Epithelial cell of proximal tubule (primary cell): ENCODE measurements around the gene SCYGR1. TPM values are rescaled to one million over a fixed set of nuclear protein-coding genes. Genes with fewer than 3 reads are reported as not detected.
"Not testable (repeated sequence)": the region's sequence is repeated elsewhere in the genome, so short reads cannot be mapped to it uniquely, and the experiment has no call there.

Experiments
- DNase-seq: peaks from one replicate; pipeline ENCODE4 v3.0.0-alpha.2; 2011; ENCODE audit warnings: low read depth
- H3K4me3 ChIP-seq: 2 replicates; pipeline ENCODE4 v1.5.1; 2011; ENCODE audit warnings: low read depth, mild to moderate bottlenecking, low read length
- CTCF ChIP-seq: conservative IDR thresholded peaks from 2 replicates; pipeline ENCODE4 v1.5.1; 2012; ENCODE audit warnings: low read depth, mild to moderate bottlenecking, low read length
- total RNA-seq: library from RNA; depleted of rRNA; stranded (reverse); fragments of >200 nt; gene quantifications from 2 replicates; pipeline ENCODE4 v1.2.3, GENCODE V29; 2015

The SCYGR1 gene
- total RNA-seq, 1 donor from 2014 or later = not detected

GRCh38 chr2:227370791-227371312 is 16.9 kb downstream of the SCYGR1 start:
- TF ChIP-seq CTCF = no peak
- no peak overlapping the region for H3K4me3 ChIP-seq
- DNase-seq = no peak

GRCh38 chr2:227370092-227370491 is 17.7 kb downstream of the SCYGR1 start:
- no peak overlapping the region for H3K4me3 ChIP-seq
- TF ChIP-seq CTCF = no peak
- no peak for DNase-seq

- no peak for TF ChIP-seq CTCF
- no peak for DNase-seq
- no peak overlapping the region for H3K4me3 ChIP-seq
Observed at GRCh38 chr2:227368574-227368973, 19.2 kb downstream of the SCYGR1 start.

GRCh38 chr2:227367427-227367795 is 20.3 kb downstream of the SCYGR1 start:
- H3K4me3 ChIP-seq = no peak overlapping the region
- DNase-seq = no peak
- TF ChIP-seq CTCF = no peak

- no peak overlapping the region for H3K4me3 ChIP-seq
- no peak for DNase-seq
- TF ChIP-seq CTCF = no peak
Observed at GRCh38 chr2:227366769-227367426, 20.9 kb downstream of the SCYGR1 start.

GRCh38 chr2:227365833-227366232 is 21.9 kb downstream of the SCYGR1 start:
- no peak for DNase-seq
- H3K4me3 ChIP-seq = no peak overlapping the region
- no peak for TF ChIP-seq CTCF

GRCh38 chr2:227364585-227365263 is 23.0 kb downstream of the SCYGR1 start:
- not testable (repeated sequence) for DNase-seq, H3K4me3 ChIP-seq
